Tibial artery (tissue), 4 donors: ENCODE results near the gene GDPGP1.
"Not testable (repeated sequence)": the region's sequence is repeated elsewhere in the genome, so short reads cannot be mapped to it uniquely, and the experiment has no call there.

Experiments
- DNase-seq, 2 donors: peaks; one replicate each; pipeline ENCODE4 v3.0.0-alpha.2; 2019
- H3K27ac ChIP-seq, 2 donors: fragments of 200-600 bp; sonication (generic) in 1 of 2; 1 replicate in 1 of 2; 2 replicates in 1 of 2; pipeline ENCODE4 v1.5.1; 2018 to 2019; ENCODE audit warnings: mild to moderate bottlenecking in 1 of 2
- H3K27me3 ChIP-seq, 2 donors: fragments of 200-600 bp; sonication (generic) in 1 of 2; one replicate each; pipeline versions ENCODE4 v1.5.1 to v1.6.0; 2016 to 2019
- H3K36me3 ChIP-seq, 3 donors: fragments of 200-600 bp; sonication (generic) in 2 of 3; one replicate each; pipeline ENCODE4 v1.5.1; 2016 to 2019; ENCODE audit warnings: mild to moderate bottlenecking in 2 of 3
- H3K4me1 ChIP-seq, 4 donors: fragments of 200-600 bp; sonication (generic) in 2 of 4; 1 replicate in 3 of 4; 2 replicates in 1 of 4; pipeline ENCODE4 v1.5.1; 2016 to 2019
- H3K4me3 ChIP-seq, 2 donors: fragments of 200-600 bp; sonication (generic) in 1 of 2; 1 replicate in 1 of 2; 2 replicates in 1 of 2; pipeline ENCODE4 v1.5.1; 2018 to 2019; ENCODE audit warnings: mild to moderate bottlenecking in 2 of 2
- H3K9me3 ChIP-seq, 3 donors: fragments of 200-600 bp; sonication (generic) in 1 of 3; one replicate each; pipeline ENCODE4 v1.5.1; 2016 to 2019
- intact Hi-C: fragments of 100-400 bp; cut with DNase I; formaldehyde crosslinking; loops from one replicate; pipeline ENCODE4 v1.15.0; 2023; ENCODE audit warnings: low total_unique reads
- TF ChIP-seq, protein P1 (sequence below), 2 experiments: fragments of 200-600 bp in 1 of 2; fragments of 450-650 bp in 1 of 2; IDR thresholded peaks; one replicate each; pipeline ENCODE4 v1.5.1; 2017 to 2019; ENCODE audit warnings: antibody characterized with exemption in 2 of 2, mild to moderate bottlenecking in 1 of 2, moderate library complexity in 1 of 2

GDPGP1 gene, protein sequence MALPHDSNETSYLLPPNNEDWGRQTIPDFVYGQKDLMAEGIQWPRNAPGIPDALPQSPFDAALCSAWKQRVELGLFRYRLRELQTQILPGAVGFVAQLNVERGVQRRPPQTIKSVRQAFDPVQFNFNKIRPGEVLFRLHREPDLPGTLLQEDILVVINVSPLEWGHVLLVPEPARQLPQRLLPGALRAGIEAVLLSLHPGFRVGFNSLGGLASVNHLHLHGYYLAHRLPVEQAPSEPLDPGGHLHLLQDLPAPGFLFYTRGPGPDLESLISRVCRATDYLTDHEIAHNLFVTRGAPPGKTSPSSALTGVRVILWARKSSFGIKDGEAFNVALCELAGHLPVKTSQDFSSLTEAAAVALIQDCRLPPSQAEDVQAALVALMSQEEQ

DNA sequence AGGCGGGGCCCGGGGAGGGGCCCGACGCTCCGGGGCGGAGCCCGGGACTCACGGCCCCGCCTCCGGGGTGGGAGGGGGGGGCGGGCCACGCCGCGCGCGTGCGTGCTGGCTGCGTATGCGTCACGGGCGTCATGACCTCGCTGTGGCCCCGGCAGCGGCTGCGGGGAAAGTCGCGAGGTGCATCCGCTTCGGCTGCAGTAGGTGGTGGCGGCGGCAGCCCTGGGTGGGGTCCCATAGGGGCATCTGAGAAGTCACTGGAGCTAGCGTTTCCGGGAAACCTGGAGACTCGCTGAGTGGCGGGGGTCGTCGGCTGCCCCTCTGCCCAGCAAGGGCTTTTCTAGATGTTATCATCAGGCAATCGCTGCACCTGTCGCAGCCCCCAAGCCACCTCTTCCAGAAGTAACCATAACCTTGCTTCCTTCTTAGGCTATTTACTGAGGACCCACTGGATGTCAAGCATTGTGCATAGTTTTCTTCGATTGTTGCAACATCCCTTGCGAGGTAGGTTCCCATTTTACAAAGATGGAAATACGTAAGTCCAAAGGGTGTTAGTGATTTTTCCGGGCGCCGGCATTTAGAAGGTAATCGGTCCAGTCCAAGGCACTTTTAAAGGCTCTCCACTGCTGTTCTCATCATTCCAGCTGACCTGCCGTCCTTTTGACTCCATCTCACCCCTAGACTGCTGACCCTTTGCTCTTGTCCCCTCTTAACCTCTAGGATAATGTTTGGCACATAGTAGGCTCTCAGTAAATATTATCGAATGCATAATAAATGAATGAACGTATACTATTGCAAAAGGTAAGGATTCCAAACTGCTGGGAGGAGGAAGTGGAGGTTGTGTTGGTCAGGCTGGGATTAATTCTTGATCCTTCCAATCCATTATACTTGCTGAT lies at the start of gene GDPGP1:
GDPGP1 (plus strand) TSS at position 114 of the 893 bp plus-strand sequence. CDS start 6,700 bp downstream, outside the sequence.
- TF ChIP-seq, protein P1, sequence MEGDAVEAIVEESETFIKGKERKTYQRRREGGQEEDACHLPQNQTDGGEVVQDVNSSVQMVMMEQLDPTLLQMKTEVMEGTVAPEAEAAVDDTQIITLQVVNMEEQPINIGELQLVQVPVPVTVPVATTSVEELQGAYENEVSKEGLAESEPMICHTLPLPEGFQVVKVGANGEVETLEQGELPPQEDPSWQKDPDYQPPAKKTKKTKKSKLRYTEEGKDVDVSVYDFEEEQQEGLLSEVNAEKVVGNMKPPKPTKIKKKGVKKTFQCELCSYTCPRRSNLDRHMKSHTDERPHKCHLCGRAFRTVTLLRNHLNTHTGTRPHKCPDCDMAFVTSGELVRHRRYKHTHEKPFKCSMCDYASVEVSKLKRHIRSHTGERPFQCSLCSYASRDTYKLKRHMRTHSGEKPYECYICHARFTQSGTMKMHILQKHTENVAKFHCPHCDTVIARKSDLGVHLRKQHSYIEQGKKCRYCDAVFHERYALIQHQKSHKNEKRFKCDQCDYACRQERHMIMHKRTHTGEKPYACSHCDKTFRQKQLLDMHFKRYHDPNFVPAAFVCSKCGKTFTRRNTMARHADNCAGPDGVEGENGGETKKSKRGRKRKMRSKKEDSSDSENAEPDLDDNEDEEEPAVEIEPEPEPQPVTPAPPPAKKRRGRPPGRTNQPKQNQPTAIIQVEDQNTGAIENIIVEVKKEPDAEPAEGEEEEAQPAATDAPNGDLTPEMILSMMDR (IDR thresholded peaks at IDR 0.05) = no peak
- Histone ChIP-seq H3K27ac (peak within 1 kb of the TSS; percentile 92 to 96), H3K4me1 (peaks cover 0 to 41% (median 25%) of the 10 kb centered on the region in 4 donors), H3K27me3 (no peaks in the 10 kb centered on the region), H3K9me3 (no peaks in the 10 kb centered on the region), H3K4me3 (peak within 1 kb of the TSS; percentile 80 to 97), H3K36me3 (peaks cover 10 to 57% (median 30%) of the 10 kb centered on the region in 3 donors)
- DNase-seq = no peak
- intact Hi-C loops = no loop called here

DNA sequence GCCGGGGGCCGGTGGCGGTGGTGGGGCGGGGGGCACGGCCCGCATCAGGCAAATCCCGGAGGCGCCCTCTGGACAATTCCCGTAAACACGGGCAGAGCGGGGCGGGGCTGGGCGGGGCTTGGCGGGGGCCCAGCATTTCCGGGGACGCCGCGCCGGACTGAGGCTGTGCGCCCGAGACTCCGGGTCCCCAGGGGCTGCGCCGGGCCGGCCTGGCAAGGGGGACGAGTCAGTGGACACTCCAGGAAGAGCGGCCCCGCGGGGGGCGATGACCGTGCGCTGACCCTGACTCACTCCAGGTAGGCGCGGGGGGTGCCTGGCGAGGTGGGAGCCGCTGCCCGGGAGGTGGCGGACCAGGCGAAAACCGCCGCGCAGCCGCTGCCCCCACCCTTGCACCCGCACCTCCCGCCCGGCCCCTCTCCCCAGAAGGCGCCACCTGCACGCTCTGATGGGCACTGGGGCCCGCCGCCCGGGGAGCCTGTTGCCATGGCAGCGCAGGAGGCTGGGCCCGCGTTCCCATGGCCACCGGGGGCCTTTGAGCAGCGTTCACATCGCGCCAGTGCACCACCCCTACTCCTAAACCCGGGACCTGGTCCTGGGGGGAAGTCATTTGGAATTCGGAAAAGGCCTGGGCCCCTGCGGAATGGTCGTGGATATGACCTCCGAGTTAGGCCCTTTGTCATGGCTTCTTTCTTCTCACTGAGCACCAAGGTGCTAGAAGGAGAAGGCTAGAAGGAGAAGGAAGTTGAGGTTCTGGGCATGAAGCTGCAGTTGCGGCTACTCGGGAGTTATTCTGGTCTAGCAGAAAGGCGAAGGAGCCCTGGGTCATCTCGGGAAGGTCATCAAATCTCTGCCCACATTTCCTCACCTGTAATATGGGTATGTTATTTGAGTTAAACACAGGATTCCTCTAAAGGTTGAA lies 49.0 kb upstream of the GDPGP1 start:
- intact Hi-C loops = no loop called here
- peak overlapping the region; percentile 83 to 94 for H3K4me3 ChIP-seq
- no peaks in the 10 kb centered on the region for H3K9me3 ChIP-seq
- peaks cover 0 to 40% (median 22%) of the 10 kb centered on the region in 4 donors for H3K4me1 ChIP-seq
- H3K27me3 ChIP-seq = no peaks in the 10 kb centered on the region
- no peaks in the 10 kb centered on the region for H3K36me3 ChIP-seq
- DNase-seq = peak in 1 of 2 donors; percentile 89
- TF ChIP-seq, protein P1 (IDR thresholded peaks at IDR 0.05) = no peak
- H3K27ac ChIP-seq = peak overlapping the region; percentile 94 to 97

DNA sequence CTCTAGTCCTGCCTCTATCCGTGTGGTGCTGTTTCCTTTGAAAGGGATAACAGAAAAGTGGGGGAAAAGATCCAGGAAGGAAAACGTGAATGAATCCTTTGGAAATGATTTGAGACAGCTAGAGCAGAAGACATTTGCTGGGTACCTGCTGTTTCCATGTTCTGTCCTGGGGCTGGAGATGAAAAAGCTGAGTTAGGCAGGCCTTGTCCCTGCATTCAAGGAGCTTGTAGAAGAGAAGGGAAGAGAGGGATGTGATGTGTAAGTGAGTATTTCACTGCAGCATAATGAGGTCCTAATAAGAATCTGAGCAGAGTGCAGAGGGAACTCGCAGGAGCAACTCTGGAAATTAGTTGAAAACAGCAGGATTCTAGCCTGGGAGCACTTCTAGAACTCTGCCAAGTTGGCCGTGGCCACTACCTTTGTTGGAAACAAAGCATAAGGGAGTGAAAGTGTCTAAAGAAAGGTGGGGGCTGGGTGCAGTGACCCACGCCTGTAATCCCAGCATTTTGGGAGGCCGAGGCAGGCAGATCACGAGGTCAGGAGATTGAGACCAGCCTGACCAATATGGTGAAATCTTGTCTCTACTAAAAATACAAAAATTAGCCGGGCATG lies 46.6 kb upstream of the GDPGP1 start:
- Histone ChIP-seq H3K9me3 (no peaks in the 10 kb centered on the region), H3K27me3 (no peaks in the 10 kb centered on the region), H3K36me3 (no peaks in the 10 kb centered on the region), H3K4me3 (no peak overlapping the region), H3K4me1 (peaks cover 0 to 61% (median 38%) of the 10 kb centered on the region in 4 donors), H3K27ac (peak overlapping the region; percentile 38 to 49)
- intact Hi-C loops = no loop called here
- TF ChIP-seq, protein P1 (IDR thresholded peaks at IDR 0.05) = no peak
- DNase-seq = no peak

DNA sequence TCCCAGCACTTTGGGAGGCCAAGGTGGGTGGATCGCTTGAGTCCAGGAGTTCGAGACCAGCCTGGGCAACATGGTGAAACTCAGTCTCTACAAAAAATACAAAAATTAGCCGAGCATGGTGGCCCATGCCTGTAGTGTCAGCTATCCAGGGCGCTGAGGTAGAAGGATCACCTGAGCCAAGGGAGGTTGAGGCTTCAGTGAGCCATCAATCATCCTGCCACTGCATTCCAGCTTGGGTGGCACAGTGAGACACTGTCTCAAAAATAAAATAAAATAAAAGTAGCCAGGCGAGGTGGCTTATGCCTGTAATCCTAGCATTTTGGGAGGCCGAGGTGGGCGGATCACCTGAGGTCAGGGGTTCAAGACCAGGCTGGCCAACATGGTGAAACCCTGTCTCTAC lies 45.9 kb upstream of the GDPGP1 start:
- H3K9me3 ChIP-seq, H3K36me3 ChIP-seq, H3K27ac ChIP-seq, DNase-seq, H3K4me3 ChIP-seq, intact Hi-C loops, H3K27me3 ChIP-seq: not testable (repeated sequence)
- H3K4me1 ChIP-seq = peaks cover 0 to 68% (median 44%) of the 10 kb centered on the region in 4 donors

DNA sequence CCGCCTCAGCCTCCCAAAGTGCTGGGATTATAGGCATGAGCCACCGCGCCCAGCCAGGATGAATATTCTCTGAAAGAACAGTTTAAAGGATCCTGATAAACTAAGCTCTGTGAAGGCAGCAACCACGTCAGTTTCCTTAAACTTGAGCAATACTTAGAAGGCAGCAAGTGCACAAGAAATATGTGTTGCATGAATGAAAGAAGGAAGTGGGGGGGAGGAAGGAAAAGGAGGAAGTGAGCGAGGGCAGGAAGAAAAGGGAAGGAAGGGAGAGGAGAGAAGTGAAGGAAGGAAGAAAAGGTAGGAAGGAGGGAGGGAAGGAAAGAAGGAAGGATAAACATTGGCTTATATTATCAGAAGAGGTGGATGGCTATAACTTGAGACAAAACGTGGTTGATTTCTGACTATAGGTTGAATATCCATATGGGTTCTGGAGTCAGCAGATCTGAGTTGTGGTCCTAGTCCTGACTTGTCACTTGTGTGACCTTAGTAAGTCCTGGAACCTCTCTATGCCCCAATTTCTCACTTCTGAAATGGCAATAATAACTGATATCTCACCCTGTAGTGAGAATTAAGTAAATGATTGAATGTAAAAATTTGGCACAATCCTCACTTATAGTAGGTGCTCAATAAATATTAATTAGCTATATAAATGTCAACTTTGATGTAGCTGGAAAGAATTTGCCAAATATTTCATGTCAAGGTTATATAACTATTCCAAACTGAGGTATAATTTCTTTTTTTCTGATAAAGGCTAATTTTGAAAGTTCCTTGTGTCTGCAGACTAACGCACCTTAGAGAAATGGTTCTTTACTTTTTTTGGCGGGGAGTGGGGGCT lies 44.9 kb upstream of the GDPGP1 start:
- no peaks in the 10 kb centered on the region for H3K36me3 ChIP-seq
- TF ChIP-seq, protein P1 (IDR thresholded peaks at IDR 0.05) = no peak
- intact Hi-C loops = no loop called here
- no peak overlapping the region for H3K4me3 ChIP-seq
- H3K27ac ChIP-seq = no peak overlapping the region
- no peaks in the 10 kb centered on the region for H3K9me3 ChIP-seq
- H3K27me3 ChIP-seq = no peaks in the 10 kb centered on the region
- DNase-seq = no peak
- H3K4me1 ChIP-seq = peaks cover 0 to 70% (median 47%) of the 10 kb centered on the region in 4 donors
